Esophagus (tissue), 2 donors: ENCODE measurements around the gene AIP. TPM values are rescaled to one million over a fixed set of nuclear protein-coding genes. Genes with fewer than 3 reads are reported as not detected.
"Not testable (repeated sequence)": the region's sequence is repeated elsewhere in the genome, so short reads cannot be mapped to it uniquely, and the experiment has no call there.

Source experiments
- H3K27ac ChIP-seq, 2 donors: one replicate each; pipeline ENCODE4 v1.5.1; 2013; ENCODE audit warnings: low read depth in 2 of 2, mild to moderate bottlenecking in 2 of 2, inconsistent platforms in 1 of 2, low read length in 1 of 2, moderate library complexity in 1 of 2
- H3K27me3 ChIP-seq, 2 donors: one replicate each; pipeline ENCODE4 v1.6.1; 2013; ENCODE audit warnings: low read length in 2 of 2, control low read depth in 1 of 2, mild to moderate bottlenecking in 1 of 2; ENCODE audit not compliant: insufficient read depth in 2 of 2, control insufficient read depth in 1 of 2
- H3K36me3 ChIP-seq, 2 donors: one replicate each; pipeline ENCODE4 v1.6.1; 2013; ENCODE audit warnings: low read length in 1 of 2; ENCODE audit not compliant: control insufficient read depth in 2 of 2, insufficient read depth in 2 of 2
- H3K4me1 ChIP-seq, 2 donors: one replicate each; pipeline ENCODE4 v1.6.1; 2013; ENCODE audit warnings: low read length in 1 of 2; ENCODE audit not compliant: control insufficient read depth in 2 of 2, insufficient read depth in 2 of 2
- H3K4me3 ChIP-seq, 2 donors: one replicate each; pipeline ENCODE4 v1.5.1; 2013; ENCODE audit warnings: low read length in 2 of 2, mild to moderate bottlenecking in 2 of 2, low read depth in 1 of 2, moderate library complexity in 1 of 2
- H3K9me3 ChIP-seq, 2 donors: one replicate each; pipeline ENCODE4 v1.6.1; 2013; ENCODE audit warnings: mild to moderate bottlenecking in 2 of 2, low read depth in 1 of 2, low read length in 1 of 2, moderate library complexity in 1 of 2; ENCODE audit not compliant: control insufficient read depth in 2 of 2, insufficient read depth in 1 of 2
- WGBS, 2 donors: extraction: QIAGEN DNeasy Blood & Tissue Kit; methylation state at CpG; one replicate each; pipeline ENCODE4 v1.1.7; 2013; 5-methylcytosine and 5-hydroxymethylcytosine counted together
- polyA plus RNA-seq, 2 donors: library from polyadenylated mRNA; stranded (reverse); fragments of 200-250 nt; gene quantifications; one replicate each; pipeline ENCODE4 v1.2.3, GENCODE V29; 2013
- donor health status: healthy with polysubstance abuse.
- donor health status: Bipolar disorder and iron deficiency.

Gene AIP
- polyA plus RNA-seq, 2 donors: 34.1 to 41.5 TPM

DNA sequence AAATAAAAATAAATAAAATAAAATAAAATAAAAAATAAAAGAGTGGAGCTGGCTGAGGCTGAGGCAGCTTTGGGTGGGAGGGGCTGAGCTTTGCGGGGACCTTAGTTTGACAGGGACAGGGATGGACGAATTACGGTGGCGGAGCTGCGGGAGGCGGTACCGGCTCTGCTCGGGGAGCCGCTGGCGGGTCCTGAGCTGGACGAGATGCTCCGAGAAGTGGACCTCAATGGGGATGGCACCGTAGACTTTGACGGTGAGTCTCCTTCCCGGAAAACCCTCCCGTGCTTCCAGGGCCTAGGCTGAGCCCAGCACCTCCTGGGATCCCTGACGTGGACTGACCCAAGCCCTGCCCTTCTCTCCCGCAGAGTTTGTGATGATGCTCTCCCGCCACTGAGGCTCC lies 24.6 kb upstream of the AIP start:
- H3K4me3 ChIP-seq: no peak overlapping the region

DNA sequence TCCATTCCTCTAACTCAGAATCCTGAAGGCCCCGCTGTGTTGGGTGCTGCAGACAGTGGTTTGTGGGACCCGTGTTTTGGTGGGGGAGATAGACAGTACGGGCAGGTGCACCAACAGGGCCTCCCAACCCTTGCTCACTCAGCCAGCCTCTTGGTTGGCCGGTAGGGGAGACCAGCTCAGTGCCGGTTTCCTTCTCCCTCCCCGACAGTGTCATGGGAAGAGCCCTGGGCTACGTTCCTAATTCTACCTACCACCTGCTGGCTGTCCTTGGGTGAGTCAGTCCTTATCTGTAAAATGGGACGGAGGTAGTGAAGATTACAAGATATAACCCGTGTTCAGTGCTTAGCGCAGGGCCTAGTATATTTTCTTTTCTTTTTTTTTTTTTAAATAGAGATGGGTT lies 19.6 kb upstream of the AIP start:
- no peaks in the 10 kb centered on the region for H3K9me3 ChIP-seq
- H3K27ac ChIP-seq: no peak overlapping the region
- no peak overlapping the region for H3K4me3 ChIP-seq
- no peaks in the 10 kb centered on the region for H3K27me3 ChIP-seq
- peaks cover 0 to 6% of the 10 kb centered on the region in 2 donors for H3K36me3 ChIP-seq
- peaks cover 6 to 25% of the 10 kb centered on the region in 2 donors for H3K4me1 ChIP-seq
- 78 to 83% methylated on average over 10 of the region's 10 CpGs for whole genome bisulfite sequencing, 2 donors

More for the DNA sequence above, 24.6 kb upstream of the AIP start:
- H3K9me3 ChIP-seq: no peaks in the 10 kb centered on the region
- H3K36me3 ChIP-seq: no peaks in the 10 kb centered on the region
- 88 to 91% methylated on average over 17 to 19 of the region's 19 CpGs for WGBS, 2 donors
- no peaks in the 10 kb centered on the region for H3K4me1 ChIP-seq
- H3K27ac ChIP-seq: no peak overlapping the region
- no peaks in the 10 kb centered on the region for H3K27me3 ChIP-seq

DNA sequence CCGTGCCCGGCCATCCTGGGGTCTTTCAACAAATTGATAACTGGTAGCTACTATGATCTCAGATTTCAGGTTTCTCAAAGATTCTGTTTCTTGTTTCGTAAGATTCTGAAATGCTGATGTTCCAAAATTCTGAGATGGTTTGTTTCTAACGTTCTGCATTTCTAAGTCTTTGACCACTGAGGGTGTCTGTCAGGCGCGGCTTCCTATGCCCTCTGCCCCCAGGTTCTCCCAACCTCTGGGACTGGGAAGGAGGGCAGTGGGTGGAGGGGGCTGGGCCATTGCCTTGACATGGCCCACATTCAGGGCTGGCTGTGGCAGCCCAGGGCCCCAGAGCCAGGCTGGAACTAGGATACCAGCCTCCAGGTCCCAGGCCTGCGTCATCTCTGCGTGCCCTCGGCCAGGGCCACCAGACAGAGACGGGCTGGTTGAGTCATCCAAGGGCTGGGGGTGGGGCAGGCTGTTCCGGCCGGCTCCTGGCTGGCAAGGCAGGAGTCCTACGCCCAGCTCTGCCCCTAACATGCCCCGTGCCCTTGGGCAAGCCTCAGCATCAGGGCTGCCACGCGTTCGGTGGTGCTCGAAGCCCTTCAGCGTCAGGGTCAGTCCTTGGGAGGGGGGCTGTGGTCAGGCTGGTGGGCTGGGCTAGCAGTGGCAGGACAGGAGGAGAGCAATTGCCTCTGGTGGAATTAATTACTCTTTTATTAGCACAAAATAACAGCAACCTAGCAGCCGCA lies 19.0 kb upstream of the AIP start:
- Histone ChIP-seq H3K36me3 (peaks cover 0 to 6% of the 10 kb centered on the region in 2 donors), H3K27me3 (no peaks in the 10 kb centered on the region), H3K9me3 (no peaks in the 10 kb centered on the region), H3K27ac (peak overlapping the region; percentile 92 to 96), H3K4me3 (peak overlapping the region in 1 of 2 donors; percentile 36), H3K4me1 (peaks cover 6 to 25% of the 10 kb centered on the region in 2 donors)
- WGBS, 2 donors: 44 to 68% methylated on average over 20 of the region's 20 CpGs

DNA sequence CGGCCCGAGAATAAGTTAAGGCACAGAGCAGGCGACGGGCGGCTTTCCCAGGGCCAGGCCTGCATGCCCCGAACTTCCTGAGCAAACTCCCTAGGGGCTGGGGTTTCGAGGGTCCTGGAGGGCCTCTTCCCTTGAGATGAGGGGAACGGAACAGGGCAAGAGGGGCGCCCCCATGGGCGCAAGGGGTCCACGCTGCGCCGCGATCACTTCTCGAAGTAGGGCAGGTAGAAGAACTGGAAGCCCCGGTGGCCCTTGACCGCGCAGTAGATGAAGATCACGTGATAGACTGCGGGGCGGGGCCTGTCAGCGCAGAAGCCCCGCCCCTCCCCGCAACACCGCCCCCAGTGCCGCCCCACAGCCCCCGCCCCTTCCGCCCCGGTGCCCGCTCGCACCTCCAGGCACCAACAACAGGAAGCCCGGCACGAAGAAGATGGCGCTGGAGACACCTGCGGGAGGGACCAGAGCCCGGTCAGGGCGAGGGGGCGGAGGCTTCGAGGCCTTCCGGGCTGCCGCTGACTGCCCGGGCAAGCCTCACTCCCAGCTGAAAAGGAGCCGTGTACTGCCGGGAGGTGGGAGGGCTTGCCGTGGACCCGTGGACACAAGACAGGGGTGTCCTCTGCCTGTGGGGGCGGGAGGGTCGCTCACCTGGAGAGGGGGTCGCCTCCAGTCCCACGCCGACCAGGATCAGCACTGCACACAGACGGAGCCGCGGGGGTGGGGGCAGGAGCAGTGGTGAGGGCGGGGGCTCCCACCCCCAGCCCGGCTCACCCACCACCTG lies 18.2 kb upstream of the AIP start:
- H3K9me3 ChIP-seq: no peaks in the 10 kb centered on the region
- H3K27ac ChIP-seq: peak overlapping the region; percentile 92 to 96
- peak overlapping the region; percentile 32 to 57 for H3K4me3 ChIP-seq
- H3K4me1 ChIP-seq: peaks cover 6 to 25% of the 10 kb centered on the region in 2 donors
- WGBS, 2 donors: 14 to 16% methylated on average over 56 of the region's 56 CpGs
- no peaks in the 10 kb centered on the region for H3K27me3 ChIP-seq
- peaks cover 0 to 6% of the 10 kb centered on the region in 2 donors for H3K36me3 ChIP-seq

GRCh38 chr11:67465189-67465510 lies 17.7 kb upstream of the AIP start:
- peaks cover 6 to 25% of the 10 kb centered on the region in 2 donors for H3K4me1 ChIP-seq
- peak overlapping the region; percentile 89 to 96 for H3K27ac ChIP-seq
- no peaks in the 10 kb centered on the region for H3K27me3 ChIP-seq
- peaks cover 0 to 6% of the 10 kb centered on the region in 2 donors for H3K36me3 ChIP-seq
- no peaks in the 10 kb centered on the region for H3K9me3 ChIP-seq
- WGBS, 2 donors: 37 to 38% methylated on average over 3 of the region's 3 CpGs
- peak overlapping the region; percentile 32 to 57 for H3K4me3 ChIP-seq

DNA sequence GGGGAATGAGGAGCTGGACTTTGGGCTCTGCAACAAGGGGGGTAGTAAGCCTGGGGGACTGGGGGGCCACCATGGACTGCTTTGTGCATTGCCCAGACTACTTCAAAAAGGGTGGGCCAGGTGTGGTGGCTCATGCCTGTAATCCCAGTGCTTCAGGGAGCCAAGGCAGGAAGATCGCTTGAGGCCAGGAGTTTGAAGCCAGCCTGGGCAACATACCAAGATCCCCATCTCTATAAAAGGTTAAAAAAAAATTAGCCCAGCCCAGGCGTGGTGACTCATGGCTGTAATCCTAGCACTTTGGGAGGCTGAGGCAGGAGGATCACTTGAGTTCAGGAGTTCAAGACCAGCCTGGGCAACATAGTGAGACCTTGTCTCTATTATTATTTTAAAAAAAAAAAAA lies 17.3 kb upstream of the AIP start:
- not testable (repeated sequence) for H3K27me3 ChIP-seq, H3K36me3 ChIP-seq, H3K9me3 ChIP-seq, H3K4me3 ChIP-seq
- Histone ChIP-seq H3K4me1 (peaks cover 6 to 25% of the 10 kb centered on the region in 2 donors), H3K27ac (peak overlapping the region; percentile 89 to 96)
- WGBS, 2 donors: 41 to 61% methylated on average over 2 of the region's 2 CpGs

DNA sequence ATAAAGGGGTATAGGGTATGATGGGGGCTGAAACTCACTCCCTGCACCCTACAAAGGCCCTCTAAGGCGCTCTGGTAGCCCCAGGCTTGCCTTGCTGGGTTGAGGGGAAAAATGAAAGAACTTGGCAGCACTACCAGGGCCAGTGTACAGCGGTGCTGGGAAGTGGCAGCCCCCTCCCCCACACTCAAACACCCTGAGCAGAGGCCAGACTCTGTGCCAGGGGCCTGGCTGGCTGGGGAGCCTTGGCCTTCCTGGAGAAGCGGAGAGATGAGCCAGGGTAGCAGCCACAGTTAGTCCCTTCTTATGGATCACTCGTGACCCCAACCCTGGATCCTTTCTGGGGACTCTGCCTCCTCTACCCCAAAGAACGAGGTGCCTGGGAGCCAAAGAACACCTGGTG lies 16.5 kb upstream of the AIP start:
- Histone ChIP-seq H3K4me3 (no peak overlapping the region), H3K36me3 (peaks cover 0 to 6% of the 10 kb centered on the region in 2 donors), H3K9me3 (no peaks in the 10 kb centered on the region), H3K27me3 (no peaks in the 10 kb centered on the region), H3K27ac (peak overlapping the region in 1 of 2 donors; percentile 13), H3K4me1 (peaks cover 6 to 25% of the 10 kb centered on the region in 2 donors)
- 80 to 86% methylated on average over 5 of the region's 5 CpGs for WGBS, 2 donors

DNA sequence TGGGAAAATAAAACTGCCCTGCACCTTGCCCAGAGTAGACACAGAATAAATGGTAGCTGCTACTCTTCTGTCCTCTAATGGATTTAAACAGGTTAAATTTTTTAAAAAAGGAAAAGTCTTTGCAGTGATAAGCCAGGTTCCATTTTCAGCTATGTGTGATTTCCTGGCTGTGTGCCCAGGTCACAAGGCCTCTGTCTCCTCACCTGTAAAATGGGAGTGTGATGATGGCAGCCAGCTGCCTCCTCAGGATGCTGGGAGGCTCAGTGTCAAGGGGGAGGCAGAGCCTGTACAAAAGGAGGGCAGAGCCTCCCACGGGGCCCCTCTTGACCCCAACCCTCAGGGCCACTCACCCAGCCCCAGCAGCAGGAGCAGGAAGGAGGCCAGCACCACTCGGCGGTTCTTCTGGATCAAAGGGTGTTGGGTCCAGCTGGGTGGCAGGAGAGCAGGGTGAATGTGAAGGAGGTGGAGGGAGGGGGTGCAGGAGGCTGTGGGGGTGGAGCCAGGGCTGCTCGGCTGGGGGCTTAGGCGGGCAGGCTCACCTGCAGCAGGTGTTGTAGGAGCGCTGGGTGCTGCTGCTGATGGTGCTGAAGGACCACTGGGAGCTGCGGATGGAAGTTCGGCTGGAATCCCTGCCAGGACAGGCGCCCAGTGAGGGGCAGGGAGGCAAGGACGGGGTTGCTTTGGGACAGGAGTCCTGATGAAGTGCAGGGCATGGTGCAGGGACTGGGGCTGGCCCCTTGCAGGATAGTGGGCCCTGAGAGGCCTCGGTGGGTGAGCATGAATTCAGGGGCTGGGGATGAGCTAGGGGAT lies 15.7 kb upstream of the AIP start:
- Histone ChIP-seq H3K4me3 (peak overlapping the region; percentile 48 to 67), H3K36me3 (peaks cover 0 to 6% of the 10 kb centered on the region in 2 donors), H3K27ac (peak overlapping the region; percentile 91 to 94), H3K4me1 (peaks cover 6 to 25% of the 10 kb centered on the region in 2 donors), H3K9me3 (no peaks in the 10 kb centered on the region), H3K27me3 (no peaks in the 10 kb centered on the region)
- WGBS, 2 donors: 52 to 56% methylated on average over 11 of the region's 11 CpGs

DNA sequence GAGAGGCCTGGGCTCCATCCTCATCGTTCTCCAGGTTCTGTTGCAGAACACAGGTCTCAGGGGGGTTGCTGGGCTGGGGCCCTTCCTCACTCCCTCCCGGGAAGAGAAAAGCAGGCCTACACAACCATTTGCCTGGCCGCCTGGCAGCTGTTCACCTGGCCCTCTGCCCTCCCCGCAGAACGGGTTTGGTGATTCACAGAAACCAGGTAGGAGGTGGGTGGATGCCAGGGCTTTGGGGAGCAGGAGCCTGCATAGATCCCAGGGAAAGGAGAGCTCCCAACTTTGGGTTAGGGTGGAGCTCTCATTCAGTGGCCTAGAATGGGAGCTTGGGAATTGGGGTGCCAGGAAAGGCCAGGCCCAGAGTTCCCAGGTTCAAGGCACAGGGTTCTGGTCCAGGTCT lies 14.8 kb upstream of the AIP start:
- Histone ChIP-seq H3K9me3 (no peaks in the 10 kb centered on the region), H3K27ac (peak overlapping the region; percentile 91 to 94), H3K4me1 (peaks cover 6 to 25% of the 10 kb centered on the region in 2 donors), H3K4me3 (peak overlapping the region; percentile 67 to 74), H3K36me3 (peaks cover 0 to 6% of the 10 kb centered on the region in 2 donors), H3K27me3 (no peaks in the 10 kb centered on the region)
- 17 to 22% methylated on average over 5 of the region's 5 CpGs for WGBS, 2 donors
